Colonic mucosa (tissue), 4 donors: ENCODE measurements around the gene CLIC1. TPM values are rescaled to one million over a fixed set of nuclear protein-coding genes. Genes with fewer than 3 reads are reported as not detected.

Source experiments
- DNase-seq: peaks from one replicate; pipeline ENCODE4 v3.0.0-alpha.2; 2020
- H3K27ac ChIP-seq: fragments of 200-600 bp; one replicate; pipeline ENCODE4 v1.8.0; 2021
- H3K27me3 ChIP-seq: fragments of 200-600 bp; one replicate; pipeline ENCODE4 v1.8.0; 2021
- H3K36me3 ChIP-seq: fragments of 200-600 bp; one replicate; pipeline ENCODE4 v1.8.0; 2021
- H3K4me1 ChIP-seq: fragments of 200-600 bp; one replicate; pipeline ENCODE4 v1.8.0; 2021; ENCODE audit warnings: mild to moderate bottlenecking
- H3K4me3 ChIP-seq: fragments of 200-600 bp; one replicate; pipeline ENCODE4 v1.8.0; 2021
- H3K9ac ChIP-seq, 2 donors: one replicate each; pipeline ENCODE4 v1.7.0; 2013; ENCODE audit warnings: control low read depth in 2 of 2, low read depth in 2 of 2, low read length in 2 of 2
- H3K9me3 ChIP-seq: fragments of 200-600 bp; one replicate; pipeline ENCODE4 v1.8.0; 2021
- intact Hi-C: fragments of 100-400 bp; cut with DNase I; formaldehyde crosslinking; loops from one replicate; pipeline ENCODE4 v1.14.1; 2022
- total RNA-seq, 2 donors: library from RNA; stranded (reverse); fragmentation: NEBNext Ultra II Directional in 1 of 2; extraction: Animal tissue kit (Norgen Biotek cat#: 25700) in 1 of 2; gene quantifications; one replicate each; pipeline ENCODE4 v1.2.1, GENCODE V29; 2021
- TF ChIP-seq, protein P1 (sequence below): fragments of 200-600 bp; IDR thresholded peaks from one replicate; pipeline ENCODE4 v1.8.0; 2022; ENCODE audit warnings: antibody characterized with exemption, mild to moderate bottlenecking
- donor health status: healthy.
- donor health status: DM: no; HTN: no; CAD: no.
- donor health status: DM: no; HTN: no; CAD: no.

Gene CLIC1
- total RNA-seq, 2 donors from 2014 or later: 622 to 646 TPM

DNA sequence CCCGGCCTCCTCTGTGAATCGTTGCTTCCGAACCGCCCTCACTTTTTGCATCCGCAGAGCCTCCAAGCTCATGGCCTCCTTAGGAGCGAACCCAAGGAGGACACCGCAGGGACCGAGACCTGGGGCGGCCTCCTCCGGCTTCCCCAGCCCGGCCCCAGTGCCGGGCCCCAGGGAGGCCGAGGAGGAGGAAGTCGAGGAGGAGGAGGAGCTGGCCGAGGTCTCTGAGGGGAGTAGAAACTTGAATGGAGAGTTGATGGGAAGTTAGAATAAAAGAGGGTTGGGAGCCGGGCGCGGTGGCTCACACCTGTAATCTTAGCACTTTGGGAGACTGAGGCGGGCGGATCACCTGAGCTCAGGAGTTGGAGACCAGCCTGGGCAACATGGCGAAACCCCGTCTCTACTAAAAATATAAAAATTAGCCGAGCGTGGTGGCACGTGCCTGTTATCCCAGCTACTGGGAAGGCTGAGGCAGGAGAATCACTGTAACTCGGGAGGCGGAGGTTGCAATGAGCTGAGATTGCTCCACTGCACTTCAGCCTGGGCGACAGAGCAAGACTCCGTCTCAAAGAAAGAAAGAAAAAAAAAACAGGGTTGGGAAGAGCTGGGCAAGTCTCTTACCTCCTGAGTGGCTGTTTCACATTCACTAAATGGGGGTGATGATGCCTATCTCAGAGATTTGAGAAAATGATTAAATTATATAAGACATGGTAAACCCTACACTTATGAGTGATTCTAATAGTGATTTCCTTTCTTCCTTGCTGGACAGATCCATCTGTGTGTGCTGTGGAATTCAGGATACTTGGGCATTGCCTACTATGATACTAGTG lies 4.3 kb upstream of the CLIC1 start:
- peak overlapping the region; percentile 82 to 100 for H3K9ac ChIP-seq
- no peaks in the 10 kb centered on the region for H3K9me3 ChIP-seq
- DNase-seq: no peak
- intact Hi-C loops: no loop called here
- H3K27ac ChIP-seq: peak overlapping the region; percentile 86
- H3K4me3 ChIP-seq: peak overlapping the region; percentile 74
- peaks cover 10% of the 10 kb centered on the region for H3K4me1 ChIP-seq
- no peaks in the 10 kb centered on the region for H3K27me3 ChIP-seq
- no peaks in the 10 kb centered on the region for H3K36me3 ChIP-seq
- TF ChIP-seq, protein P1, sequence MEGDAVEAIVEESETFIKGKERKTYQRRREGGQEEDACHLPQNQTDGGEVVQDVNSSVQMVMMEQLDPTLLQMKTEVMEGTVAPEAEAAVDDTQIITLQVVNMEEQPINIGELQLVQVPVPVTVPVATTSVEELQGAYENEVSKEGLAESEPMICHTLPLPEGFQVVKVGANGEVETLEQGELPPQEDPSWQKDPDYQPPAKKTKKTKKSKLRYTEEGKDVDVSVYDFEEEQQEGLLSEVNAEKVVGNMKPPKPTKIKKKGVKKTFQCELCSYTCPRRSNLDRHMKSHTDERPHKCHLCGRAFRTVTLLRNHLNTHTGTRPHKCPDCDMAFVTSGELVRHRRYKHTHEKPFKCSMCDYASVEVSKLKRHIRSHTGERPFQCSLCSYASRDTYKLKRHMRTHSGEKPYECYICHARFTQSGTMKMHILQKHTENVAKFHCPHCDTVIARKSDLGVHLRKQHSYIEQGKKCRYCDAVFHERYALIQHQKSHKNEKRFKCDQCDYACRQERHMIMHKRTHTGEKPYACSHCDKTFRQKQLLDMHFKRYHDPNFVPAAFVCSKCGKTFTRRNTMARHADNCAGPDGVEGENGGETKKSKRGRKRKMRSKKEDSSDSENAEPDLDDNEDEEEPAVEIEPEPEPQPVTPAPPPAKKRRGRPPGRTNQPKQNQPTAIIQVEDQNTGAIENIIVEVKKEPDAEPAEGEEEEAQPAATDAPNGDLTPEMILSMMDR: no peak

DNA sequence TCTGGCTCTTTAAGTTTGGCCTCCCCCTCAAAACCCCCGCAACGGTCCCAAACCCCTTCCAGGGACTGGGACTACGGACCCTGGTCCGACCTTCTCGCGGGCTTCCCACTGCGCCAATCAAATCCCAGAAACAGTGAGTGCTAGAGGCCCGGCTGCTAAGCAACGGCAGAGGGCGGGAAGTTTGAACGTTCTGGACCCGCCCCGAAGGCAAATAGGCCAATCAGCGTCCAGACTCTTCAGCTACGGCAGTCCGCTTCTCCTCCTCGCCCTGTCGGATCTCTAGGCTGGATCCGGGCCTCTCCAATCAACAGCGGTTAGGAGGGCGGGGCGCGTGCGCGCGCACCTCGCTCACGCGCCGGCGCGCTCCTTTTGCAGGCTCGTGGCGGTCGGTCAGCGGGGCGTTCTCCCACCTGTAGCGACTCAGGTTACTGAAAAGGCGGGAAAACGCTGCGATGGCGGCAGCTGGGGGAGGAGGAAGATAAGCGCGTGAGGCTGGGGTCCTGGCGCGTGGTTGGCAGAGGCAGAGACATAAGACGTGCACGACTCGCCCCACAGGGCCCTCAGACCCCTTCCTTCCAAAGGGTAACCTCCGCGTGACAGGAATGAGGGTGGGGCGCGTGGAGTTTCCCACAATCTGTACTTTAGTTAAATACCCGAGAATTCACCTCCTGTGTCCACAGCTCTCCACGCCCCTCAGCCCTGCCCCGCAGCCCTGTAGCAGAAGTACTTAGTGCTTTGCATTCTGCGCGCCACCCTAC lies 3.5 kb upstream of the CLIC1 start, which contains the start of gene MSH5:
MSH5 (plus strand) TSS at position 367 of the 758 bp plus-strand sequence. CDS start 462 bp downstream, outside the sequence.
- peaks cover 10% of the 10 kb centered on the region for H3K4me1 ChIP-seq
- intact Hi-C loops: loop anchor here (5.0 kb wide), 1 partner anchor 38 kb away; the partner anchor contains the start of gene ABHD16A
- peak within 1 kb of the TSS; percentile 86 for H3K27ac ChIP-seq
- no peaks in the 10 kb centered on the region for H3K9me3 ChIP-seq
- TF ChIP-seq, protein P1: no peak
- H3K27me3 ChIP-seq: no peaks in the 10 kb centered on the region
- H3K9ac ChIP-seq: peak within 1 kb of the TSS; percentile 82 to 100
- H3K4me3 ChIP-seq: peak within 1 kb of the TSS; percentile 74
- peak; percentile 99 for DNase-seq
- H3K36me3 ChIP-seq: no peaks in the 10 kb centered on the region

DNA sequence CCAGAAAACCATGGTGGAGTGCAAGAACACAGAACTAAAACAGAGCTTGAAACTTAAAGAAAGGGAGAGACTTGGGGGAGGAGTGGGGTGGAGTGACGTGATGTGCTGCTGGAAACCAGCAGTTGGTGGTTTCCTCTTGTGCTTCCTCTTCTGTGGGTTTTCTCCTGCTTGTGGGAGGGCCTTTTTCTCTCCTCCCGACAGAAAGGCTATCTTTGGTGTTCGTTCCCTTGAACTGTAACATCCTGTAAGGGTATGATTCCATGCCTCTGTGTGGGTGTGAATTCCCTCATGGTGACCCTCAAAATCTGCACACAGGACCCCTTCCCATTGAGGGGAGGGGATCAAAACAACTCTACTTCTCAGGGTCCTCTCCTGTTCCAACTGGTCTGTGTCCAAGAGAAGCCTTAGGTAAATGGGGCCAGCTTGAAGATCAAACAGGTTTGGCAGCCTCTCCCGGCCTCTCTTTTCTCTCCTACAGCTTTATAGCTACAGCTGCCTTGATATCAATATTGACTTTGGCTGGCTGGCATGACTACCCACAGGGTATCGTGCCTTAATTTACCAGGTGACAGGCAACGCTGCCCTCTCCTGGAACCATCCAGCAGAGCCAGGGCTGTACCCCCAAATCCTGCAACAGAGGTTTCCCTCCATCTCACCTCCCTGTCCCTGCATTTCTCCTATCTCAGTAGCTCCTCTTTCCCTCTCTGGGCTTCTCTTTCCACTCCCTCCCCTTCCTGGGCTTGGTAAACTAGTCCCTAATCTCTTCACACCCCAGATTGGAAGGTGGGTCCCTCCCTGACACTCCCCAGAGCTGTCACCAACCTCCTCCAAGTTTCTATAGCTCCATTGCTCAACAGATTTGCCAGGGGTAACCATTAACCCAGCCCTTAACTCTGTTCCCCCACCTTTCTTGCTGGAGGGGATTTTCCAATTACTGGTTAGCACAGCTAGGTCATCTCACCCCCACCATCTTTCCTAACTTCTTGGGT lies 2.0 kb upstream of the CLIC1 start:
- intact Hi-C loops: loop anchor here (5.0 kb wide), 1 partner anchor 36 kb away; the partner anchor contains the start of gene ABHD16A
- Histone ChIP-seq H3K4me1 (peaks cover 10% of the 10 kb centered on the region), H3K4me3 (peak overlapping the region; percentile 10), H3K9ac (peak overlapping the region; percentile 31 to 100), H3K27ac (peak overlapping the region; percentile 86), H3K9me3 (no peaks in the 10 kb centered on the region), H3K36me3 (peaks cover 1% of the 10 kb centered on the region), H3K27me3 (no peaks in the 10 kb centered on the region)
- peak; percentile 91 for DNase-seq
- TF ChIP-seq, protein P1: no peak

DNA sequence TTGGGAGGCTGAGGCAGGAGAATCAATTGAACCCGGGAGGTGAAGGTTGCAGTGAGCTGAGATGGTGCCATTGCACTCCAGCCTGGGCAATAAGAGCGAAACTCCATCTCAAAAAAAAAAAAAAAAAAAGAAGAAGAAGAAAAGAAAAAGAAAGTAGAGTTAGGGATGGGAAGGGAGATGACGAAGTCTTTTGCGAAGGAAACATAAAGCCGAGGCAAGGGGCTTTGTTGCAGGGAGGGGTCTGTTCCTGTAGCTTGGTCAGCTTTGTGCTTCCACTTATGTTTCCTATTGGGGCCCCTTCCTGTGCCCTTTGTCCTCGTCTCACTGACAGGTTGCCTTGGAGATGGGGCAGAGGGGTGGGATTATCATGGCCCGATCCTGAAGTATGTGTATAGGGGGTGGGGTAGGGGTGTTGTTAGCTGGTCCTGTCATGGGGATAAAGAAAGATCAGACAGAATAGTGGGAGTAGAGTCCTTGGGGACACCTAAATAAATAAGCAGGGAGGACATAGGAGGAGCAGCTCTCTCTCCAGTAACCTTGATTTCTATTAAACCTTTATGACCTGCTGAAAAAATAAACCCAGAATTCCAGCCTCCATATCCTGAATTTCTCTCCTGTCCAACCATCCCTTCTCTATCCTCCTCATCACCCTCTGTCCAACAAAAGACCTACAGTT lies 1.1 kb upstream of the CLIC1 start:
- Histone ChIP-seq H3K27ac (peak overlapping the region; percentile 86), H3K4me3 (no peak overlapping the region), H3K9me3 (no peaks in the 10 kb centered on the region), H3K27me3 (no peaks in the 10 kb centered on the region), H3K9ac (peak overlapping the region in 1 of 2 donors; percentile 100), H3K4me1 (peaks cover 10% of the 10 kb centered on the region), H3K36me3 (peaks cover 6% of the 10 kb centered on the region)
- intact Hi-C loops: loop anchor here (5.0 kb wide), 1 partner anchor 35 kb away; the partner anchor contains the start of gene ABHD16A
- DNase-seq: peak; percentile 76
- TF ChIP-seq, protein P1: no peak
